CD14-positive monocyte (primary cell): ENCODE measurements around the gene PATJ. TPM values are rescaled to one million over a fixed set of nuclear protein-coding genes. Genes with fewer than 3 reads are reported as not detected.

Source experiments
- DNase-seq, 3 donors: peaks; one replicate each; pipeline ENCODE4 v3.0.0-alpha.2; 2011 to 2022
- H2AFZ ChIP-seq: 2 replicates; pipeline ENCODE4 v1.6.0; 2012; ENCODE audit warnings: mild to moderate bottlenecking, low read depth, low read length, inconsistent platforms; ENCODE audit not compliant: insufficient read depth, poor library complexity, severe bottlenecking
- H3K27ac ChIP-seq, 2 donors: 1 replicate in 1 of 2; 2 replicates in 1 of 2; pipeline ENCODE4 v1.5.1; 2012 to 2013; ENCODE audit warnings: low read length in 2 of 2, control low read depth in 1 of 2, inconsistent platforms in 1 of 2, low read depth in 1 of 2, mild to moderate bottlenecking in 1 of 2
- H3K27me3 ChIP-seq, 2 donors: one replicate each; pipeline versions ENCODE4 v1.6.0 to v1.6.1; 2011 to 2013; ENCODE audit warnings: low read length in 2 of 2; ENCODE audit not compliant: control insufficient read depth in 2 of 2, insufficient read depth in 2 of 2
- H3K36me3 ChIP-seq, 2 donors: replicated peaks in 1 of 2; 1 replicate in 1 of 2; 2 replicates in 1 of 2; pipeline versions ENCODE4 v1.5.1 to v1.6.1; 2012 to 2013; ENCODE audit warnings: low read length in 2 of 2, control low read depth in 1 of 2, inconsistent platforms in 1 of 2, mild to moderate bottlenecking in 1 of 2; ENCODE audit not compliant: insufficient read depth in 2 of 2, control insufficient read depth in 1 of 2
- H3K4me1 ChIP-seq, 2 donors: 1 replicate in 1 of 2; 2 replicates in 1 of 2; pipeline versions ENCODE4 v1.5.1 to v1.6.1; 2012 to 2013; ENCODE audit warnings: low read length in 2 of 2, control low read depth in 1 of 2, inconsistent platforms in 1 of 2, mild to moderate bottlenecking in 1 of 2, moderate library complexity in 1 of 2; ENCODE audit not compliant: insufficient read depth in 2 of 2, control insufficient read depth in 1 of 2
- H3K4me2 ChIP-seq: replicated peaks from 2 replicates; pipeline ENCODE3; 2012; ENCODE audit warnings: low read length, moderate library complexity, mild to moderate bottlenecking; ENCODE audit not compliant: poor library complexity, severe bottlenecking; ENCODE audit errors: extremely low read depth
- H3K4me3 ChIP-seq, 3 experiments: fragments of 200-600 bp in 1 of 3; sonication (generic) in 1 of 3; replicated peaks in 1 of 3; 1 replicate in 2 of 3; 2 replicates in 1 of 3; pipeline ENCODE4 v1.5.1; 2011 to 2013; ENCODE audit warnings: low read length in 3 of 3, mild to moderate bottlenecking in 3 of 3, control low read depth in 2 of 3, low read depth in 2 of 3, inconsistent platforms in 1 of 3, moderate library complexity in 1 of 3
- H3K79me2 ChIP-seq: 2 replicates; pipeline ENCODE4 v1.6.0; 2012; ENCODE audit warnings: mild to moderate bottlenecking, control low read depth, inconsistent platforms, low read length, moderate library complexity; ENCODE audit not compliant: insufficient read depth
- H3K9ac ChIP-seq: 2 replicates; pipeline ENCODE4 v1.6.0; 2017; ENCODE audit warnings: low read length, mild to moderate bottlenecking; ENCODE audit not compliant: insufficient read depth, poor library complexity, severe bottlenecking
- H3K9me3 ChIP-seq, 2 donors: replicated peaks in 1 of 2; 1 replicate in 1 of 2; 2 replicates in 1 of 2; pipeline versions ENCODE4 v1.5.1 to v1.6.1; 2012 to 2013; ENCODE audit warnings: low read length in 2 of 2, control low read depth in 1 of 2; ENCODE audit not compliant: control insufficient read depth in 1 of 2, insufficient read depth in 1 of 2
- H4K20me1 ChIP-seq: 2 replicates; pipeline ENCODE4 v1.6.0; 2012; ENCODE audit warnings: mild to moderate bottlenecking, low read length, control low read depth, moderate library complexity; ENCODE audit not compliant: insufficient read depth
- H3K27ac Mint-ChIP-seq, 7 donors: one replicate each; pipeline ENCODE4 v1.8.0; 2020; ENCODE audit warnings: mild to moderate bottlenecking in 7 of 7, mixed read lengths in 7 of 7, moderate library complexity in 6 of 7, inconsistent platforms in 2 of 7
- H3K27me3 Mint-ChIP-seq, 3 donors: one replicate each; pipeline ENCODE4 v1.8.0; 2021 to 2022; ENCODE audit warnings: low read depth in 3 of 3, mild to moderate bottlenecking in 3 of 3, mixed read lengths in 3 of 3, moderate library complexity in 3 of 3, inconsistent platforms in 1 of 3
- H3K36me3 Mint-ChIP-seq, 2 donors: one replicate each; pipeline ENCODE4 v1.8.0; 2020; ENCODE audit warnings: mixed read lengths in 2 of 2, inconsistent platforms in 1 of 2, mild to moderate bottlenecking in 1 of 2
- H3K4me1 Mint-ChIP-seq: one replicate; pipeline ENCODE4 v1.8.0; 2020; ENCODE audit warnings: mild to moderate bottlenecking, mixed read lengths
- H3K4me3 Mint-ChIP-seq, 2 donors: one replicate each; pipeline ENCODE4 v1.8.0; 2020; ENCODE audit warnings: mild to moderate bottlenecking in 2 of 2, mixed read lengths in 2 of 2, moderate library complexity in 1 of 2
- H3K9me3 Mint-ChIP-seq, 7 donors: one replicate each; pipeline ENCODE4 v1.8.0; 2020 to 2022; ENCODE audit warnings: mixed read lengths in 7 of 7, mild to moderate bottlenecking in 6 of 7, moderate library complexity in 6 of 7, inconsistent platforms in 2 of 7
- CTCF ChIP-seq: fragments of 200-600 bp; IDR thresholded peaks from one replicate; pipeline ENCODE4 v1.8.0; 2022; ENCODE audit warnings: antibody characterized with exemption, mild to moderate bottlenecking
- WGBS: methylation state at CpG from one replicate; pipeline ENCODE4 v1.1.5; 2013; ENCODE audit warnings: missing lambda C conversion rate; ENCODE audit not compliant: insufficient coverage; 5-methylcytosine and 5-hydroxymethylcytosine counted together
- intact Hi-C, 2 donors: fragments of 100-400 bp; cut with micrococcal nuclease; formaldehyde crosslinking; loops; one replicate each; pipeline versions ENCODE4 v1.15.0 to v1.15.1; 2023
- polyA plus RNA-seq, 3 donors: library from polyadenylated mRNA; depleted of rRNA in 1 of 3; unstranded in 2 of 3; stranded (reverse) in 1 of 3; fragments of 300-500 nt in 2 of 3; fragments of >200 nt in 1 of 3; fragmentation: Illumina TruSeq in 2 of 3; gene quantifications; 1 replicate in 2 of 3; 2 replicates in 1 of 3; pipeline ENCODE4 v1.2.3, GENCODE V29; 2012 to 2021

Gene PATJ
- polyA plus RNA-seq, 3 donors: 0.01 to 0.23 TPM; not detected in 1

DNA sequence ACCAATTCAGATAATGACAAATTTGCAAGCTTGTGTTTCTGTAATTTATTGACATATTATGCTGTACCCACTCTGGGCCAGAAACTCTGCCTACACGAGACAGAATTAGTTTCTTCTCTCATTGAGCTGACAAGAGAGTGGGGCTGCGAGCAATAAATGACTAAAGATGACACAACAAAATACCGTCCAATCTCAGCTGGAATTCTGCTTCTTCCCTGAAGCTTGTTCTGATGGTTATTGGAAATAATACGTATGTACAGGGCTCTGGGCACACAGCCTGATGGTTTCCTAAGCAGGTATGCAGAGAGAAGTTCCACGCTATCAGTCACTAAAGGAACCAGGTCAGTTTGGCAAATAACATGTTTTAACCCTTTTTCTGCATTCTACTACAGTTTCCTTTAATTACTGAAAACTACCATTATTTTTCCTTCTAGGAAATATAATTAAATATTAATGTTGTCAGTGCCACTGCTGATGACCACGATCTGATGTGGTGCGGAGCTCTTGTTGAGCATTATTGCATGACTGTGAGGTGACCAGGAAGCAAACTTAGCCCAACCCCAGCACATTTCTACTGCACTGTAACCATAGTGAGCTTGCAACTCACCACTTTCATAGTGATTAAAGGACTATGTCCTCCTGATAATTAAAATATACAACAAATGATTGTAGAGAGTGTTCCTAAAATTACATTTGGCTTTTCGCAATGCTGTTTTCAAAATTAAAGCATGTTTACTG is 231.0 kb downstream of the PATJ start:
- intact Hi-C loops: no loop called here
- DNase-seq: no peak
- no peak overlapping the region for H3K27ac Mint-ChIP-seq
- no peaks in the 10 kb centered on the region for H3K79me2 ChIP-seq
- peaks cover 0 to 2% (median 0%) of the 10 kb centered on the region in 7 donors for H3K9me3 Mint-ChIP-seq
- no peaks in the 10 kb centered on the region for H4K20me1 ChIP-seq
- no peaks in the 10 kb centered on the region for H3K4me1 Mint-ChIP-seq
- no peak overlapping the region for H3K9ac ChIP-seq
- no peak overlapping the region for H3K4me3 Mint-ChIP-seq
- H3K36me3 ChIP-seq: no peaks in the 10 kb centered on the region
- no peak overlapping the region for H2AFZ ChIP-seq
- no peaks in the 10 kb centered on the region for H3K4me1 ChIP-seq
- no peaks in the 10 kb centered on the region for H3K36me3 Mint-ChIP-seq
- no peak overlapping the region for H3K4me2 ChIP-seq
- no peaks in the 10 kb centered on the region for H3K9me3 ChIP-seq
- no peak overlapping the region for H3K27ac ChIP-seq
- 95% methylated on average over 3 of the region's 8 CpGs for WGBS
- H3K27me3 Mint-ChIP-seq: peaks cover 0 to 6% (median 1%) of the 10 kb centered on the region in 3 donors
- no peak overlapping the region for H3K4me3 ChIP-seq
- no peak for TF ChIP-seq CTCF
- H3K27me3 ChIP-seq: no peaks in the 10 kb centered on the region

- no peak for TF ChIP-seq CTCF
- Histone ChIP-seq H3K9me3 (no peaks in the 10 kb centered on the region), H3K79me2 (no peaks in the 10 kb centered on the region), H3K36me3 (no peaks in the 10 kb centered on the region), H4K20me1 (no peaks in the 10 kb centered on the region), H3K27ac (no peak overlapping the region), H3K27me3 (no peaks in the 10 kb centered on the region), H3K4me2 (no peak overlapping the region), H3K9ac (no peak overlapping the region), H3K4me3 (no peak overlapping the region), H2AFZ (no peak overlapping the region), H3K4me1 (no peaks in the 10 kb centered on the region)
- 96% methylated on average over 4 of the region's 4 CpGs for WGBS
- no peak overlapping the region for H3K4me3 Mint-ChIP-seq
- DNase-seq: no peak
- no peaks in the 10 kb centered on the region for H3K36me3 Mint-ChIP-seq
- H3K27ac Mint-ChIP-seq: no peak overlapping the region
- intact Hi-C loops: no loop called here
- H3K9me3 Mint-ChIP-seq: no peaks in the 10 kb centered on the region
- H3K27me3 Mint-ChIP-seq: peaks cover 0 to 4% (median 1%) of the 10 kb centered on the region in 3 donors
- H3K4me1 Mint-ChIP-seq: no peaks in the 10 kb centered on the region
Measured at GRCh38 chr1:61975638-61976037, 233.4 kb downstream of the PATJ start.
